AG10803 (cell line): ENCODE results near the gene LOC128125822.

Experiments used
- DNase-seq: peaks from one replicate; pipeline ENCODE4 v3.0.0; 2010; ENCODE audit warnings: low read depth
- H3K4me3 ChIP-seq: 2 replicates; pipeline ENCODE4 v1.5.1; 2011; ENCODE audit warnings: mild to moderate bottlenecking, low read length, control low read depth
- CTCF ChIP-seq: conservative IDR thresholded peaks from 2 replicates; pipeline ENCODE4 v1.5.1; 2011; ENCODE audit warnings: mild to moderate bottlenecking, low read length, control low read depth, inconsistent platforms

LOC128125822 gene

GRCh38 chr6:63597141-63598048 is 25.1 kb downstream of the LOC128125822 start:
- TF ChIP-seq CTCF = no peak
- H3K4me3 ChIP-seq = peak overlapping the region; percentile 71
- no peak for DNase-seq

GRCh38 chr6:63598049-63599036 is 26.1 kb downstream of the LOC128125822 start:
- H3K4me3 ChIP-seq = peak overlapping the region; percentile 71
- peak; percentile 36 for DNase-seq
- peak; percentile 97 for TF ChIP-seq CTCF

- no peak overlapping the region for H3K4me3 ChIP-seq
- DNase-seq = no peak
- no peak for TF ChIP-seq CTCF
Observed at GRCh38 chr6:63599243-63599642, 27.0 kb downstream of the LOC128125822 start.

GRCh38 chr6:63600136-63600535 is 27.9 kb downstream of the LOC128125822 start:
- no peak for DNase-seq
- TF ChIP-seq CTCF = no peak
- no peak overlapping the region for H3K4me3 ChIP-seq

GRCh38 chr6:63609231-63609630 is 37.0 kb downstream of the LOC128125822 start:
- H3K4me3 ChIP-seq = no peak overlapping the region
- TF ChIP-seq CTCF = no peak
- DNase-seq = no peak

- no peak overlapping the region for H3K4me3 ChIP-seq
- DNase-seq = no peak
- TF ChIP-seq CTCF = no peak
Observed at GRCh38 chr6:63610944-63611343, 38.7 kb downstream of the LOC128125822 start.
